Measurements from ENCODE around the gene ANKRD36.
A peak's percentile ranks its signal among the peaks of the same experiment; 100 is the strongest.
"Not testable (repeated sequence)": the region's sequence is repeated elsewhere in the genome, so short reads cannot be mapped to it uniquely, and the experiment has no call there.

The ANKRD36 gene

GRCh38 chr2:97113050-97113881 is at the start of gene ANKRD36:
TSS of gene ANKRD36 (plus strand) at chr2:97113153. CDS start at chr2:97113740, 587 bp downstream.
- DNase-seq = peak; percentile 92

- DNase-seq = not testable (repeated sequence)
Observed at GRCh38 chr2:97066030-97066429, 46.9 kb upstream of the ANKRD36 start.

GRCh38 chr2:97067279-97068004 is 45.5 kb upstream of the ANKRD36 start:
- DNase-seq = no peak

GRCh38 chr2:97068074-97068473 is 44.9 kb upstream of the ANKRD36 start:
- no peak for DNase-seq

- not testable (repeated sequence) for DNase-seq
Observed at GRCh38 chr2:97068722-97069121, 44.2 kb upstream of the ANKRD36 start.

GRCh38 chr2:97070915-97071314 is 42.0 kb upstream of the ANKRD36 start:
- not testable (repeated sequence) for DNase-seq

GRCh38 chr2:97077213-97077612 is 35.7 kb upstream of the ANKRD36 start:
- not testable (repeated sequence) for DNase-seq

- not testable (repeated sequence) for DNase-seq
Observed at GRCh38 chr2:97080855-97081254, 32.1 kb upstream of the ANKRD36 start.

- DNase-seq = not testable (repeated sequence)
Observed at GRCh38 chr2:97082206-97082605, 30.7 kb upstream of the ANKRD36 start.

- not testable (repeated sequence) for DNase-seq
Observed at GRCh38 chr2:97083516-97083915, 29.4 kb upstream of the ANKRD36 start.

GRCh38 chr2:97085093-97085492 is 27.9 kb upstream of the ANKRD36 start:
- not testable (repeated sequence) for DNase-seq

GRCh38 chr2:97088706-97089105 is 24.2 kb upstream of the ANKRD36 start:
- DNase-seq = not testable (repeated sequence)

GRCh38 chr2:97092946-97093345 is 20.0 kb upstream of the ANKRD36 start:
- DNase-seq = not testable (repeated sequence)

GRCh38 chr2:97093983-97094771 is 18.8 kb upstream of the ANKRD36 start:
- DNase-seq = not testable (repeated sequence)

- peak; percentile 89 for DNase-seq
Observed at GRCh38 chr2:97094772-97095611, 18.0 kb upstream of the ANKRD36 start, which contains the start of gene FAHD2B. TSS of gene FAHD2B (minus strand) at chr2:97094882. CDS start at chr2:97091706, 3,176 bp downstream.

GRCh38 chr2:97095661-97096060 is 17.3 kb upstream of the ANKRD36 start:
- DNase-seq = no peak

- not testable (repeated sequence) for DNase-seq
Observed at GRCh38 chr2:97098786-97099372, 14.1 kb upstream of the ANKRD36 start.

GRCh38 chr2:97106878-97107277 is 6.1 kb upstream of the ANKRD36 start:
- not testable (repeated sequence) for DNase-seq

GRCh38 chr2:97111246-97111645 is 1.7 kb upstream of the ANKRD36 start:
- not testable (repeated sequence) for DNase-seq

GRCh38 chr2:97112320-97113049 is 468 bp upstream of the ANKRD36 start:
- peak; percentile 75 for DNase-seq

GRCh38 chr2:97113882-97114255 is 916 bp downstream of the ANKRD36 start:
- DNase-seq = not testable (repeated sequence)
